HG03520 (cell line): Measurements from ENCODE around the gene GOT1.

ENCODE experiments used
- ATAC-seq: cut with Tn5 transposase; IDR thresholded peaks from one replicate; pipeline ENCODE4 v1.9.1; 2021; ENCODE audit warnings: mild to moderate bottlenecking, moderate library complexity; ENCODE audit not compliant: unreplicated experiment

Gene GOT1

DNA sequence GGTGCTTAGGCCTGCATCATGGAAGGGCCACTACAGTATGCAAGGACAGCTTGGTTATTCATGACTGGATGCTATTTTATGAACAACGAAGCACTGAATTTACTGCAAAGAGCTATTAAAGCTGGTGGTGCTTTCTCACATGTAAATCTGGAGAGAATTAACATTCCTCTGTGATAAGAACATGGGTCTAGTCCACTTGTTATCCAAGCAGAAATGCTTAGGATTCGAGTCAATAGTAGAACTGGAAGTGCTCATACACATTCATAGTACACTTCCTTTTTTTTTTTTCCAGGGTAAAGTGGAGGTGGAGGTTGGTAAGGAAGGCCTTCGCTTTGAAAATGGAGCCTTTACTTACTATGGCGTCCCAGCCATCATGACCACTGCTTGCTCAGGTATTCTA, 66.3 kb downstream of the GOT1 start:
- no peak for ATAC-seq

DNA sequence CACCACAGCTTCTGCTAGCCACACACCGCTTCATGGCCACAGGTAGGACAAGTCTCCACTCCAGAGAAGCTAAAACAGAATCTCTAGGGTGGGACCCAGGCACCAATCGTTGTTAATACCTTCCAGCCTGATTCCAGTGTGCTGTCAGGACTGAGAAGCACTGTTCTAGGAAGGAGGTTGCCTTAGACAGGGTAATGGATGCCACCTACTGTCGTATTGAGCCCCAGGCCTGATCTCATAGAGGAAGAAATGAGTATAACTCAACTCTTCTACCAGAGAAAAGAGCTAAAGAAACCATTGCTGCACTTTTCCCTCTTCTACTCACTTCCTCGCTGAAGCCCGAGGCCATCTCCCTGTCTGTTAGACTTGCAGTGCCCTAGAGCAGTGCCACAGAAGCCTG, 69.5 kb downstream of the GOT1 start:
- ATAC-seq = no peak

DNA sequence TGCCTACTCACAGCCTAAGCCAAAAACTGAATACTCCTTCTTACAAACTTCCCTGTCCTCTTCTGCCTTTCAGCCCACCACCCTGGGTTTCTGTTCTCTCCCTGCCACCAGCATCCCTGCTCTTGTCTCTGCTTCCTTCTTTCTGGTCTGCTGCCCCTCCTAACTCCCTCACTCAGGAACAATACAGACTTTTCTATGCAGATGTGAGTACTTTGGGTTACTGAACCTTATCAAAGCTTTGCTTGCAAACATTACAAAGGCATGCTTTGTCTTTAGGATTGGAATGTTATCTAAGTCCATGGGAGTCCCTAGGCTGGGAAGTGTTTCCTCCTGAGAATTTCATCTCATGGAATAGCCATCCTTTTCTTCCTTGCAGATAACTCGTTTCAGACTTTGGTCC, 72.3 kb downstream of the GOT1 start:
- no peak for ATAC-seq

DNA sequence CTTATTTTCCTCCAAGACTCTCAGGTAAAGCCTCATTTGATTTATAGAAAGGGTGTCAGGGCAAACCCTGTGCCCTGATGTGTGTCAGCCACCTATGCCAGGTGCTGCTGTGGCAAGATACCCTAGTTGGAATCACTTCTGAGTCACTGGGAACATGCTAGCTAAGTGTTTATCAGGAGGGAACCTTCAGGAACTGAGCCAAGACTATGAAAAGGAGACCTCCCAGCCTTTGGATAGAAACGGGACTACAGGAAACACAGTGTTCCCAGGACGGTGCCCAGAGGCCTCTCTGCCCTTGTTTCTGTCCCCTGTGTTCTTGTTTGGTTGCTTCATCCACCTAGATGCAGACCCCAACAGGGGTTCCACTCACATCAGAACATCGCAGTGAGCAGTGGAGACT, 72.7 kb downstream of the GOT1 start:
- ATAC-seq = no peak

DNA sequence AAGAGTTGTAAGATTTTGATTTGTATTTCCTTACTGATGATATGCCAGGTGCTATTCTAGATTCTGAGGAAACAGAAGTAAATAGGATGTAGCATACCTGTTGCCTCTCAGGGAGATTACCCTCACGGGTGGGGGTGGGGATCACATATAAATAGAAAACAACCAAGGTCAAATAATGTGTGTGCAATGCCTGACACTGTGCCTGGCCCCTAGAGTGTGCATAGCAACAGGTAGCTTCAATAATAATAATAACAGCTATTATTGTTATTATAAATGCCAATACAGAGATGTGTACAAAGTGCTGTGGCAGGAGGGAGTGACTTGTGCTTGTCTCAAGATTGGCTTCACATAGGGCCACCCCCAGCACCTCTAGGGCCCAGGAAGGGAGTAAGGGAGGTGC, 77.2 kb downstream of the GOT1 start:
- no peak for ATAC-seq

DNA sequence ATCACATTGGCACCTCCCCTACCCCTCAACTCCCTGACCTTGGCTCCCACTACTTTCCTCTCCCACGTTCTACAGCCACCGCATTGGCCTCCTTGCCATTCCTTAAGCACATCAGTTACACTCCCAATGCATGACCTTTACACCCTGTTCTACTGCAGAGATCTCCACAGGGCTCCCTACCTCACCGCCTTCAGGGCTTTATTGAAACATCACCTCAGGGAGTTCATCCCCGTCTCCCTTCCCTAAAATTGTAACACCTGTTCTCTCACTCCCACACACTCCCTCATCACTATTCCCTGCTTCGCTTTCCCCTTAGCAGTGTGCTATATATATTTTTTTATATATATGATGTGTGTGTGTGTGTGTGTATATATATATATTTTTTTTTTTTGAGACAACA, 82.8 kb downstream of the GOT1 start:
- no peak for ATAC-seq
